Breast epithelium (tissue), 4 donors: ENCODE data around the gene MFAP2. TPM values are rescaled to one million over a fixed set of nuclear protein-coding genes. Genes with fewer than 3 reads are reported as not detected.

Source experiments
- DNase-seq, 2 donors: peaks; one replicate each; pipeline ENCODE4 v3.0.0-alpha.2; 2019; ENCODE audit warnings: low spot score in 2 of 2
- H3K27ac ChIP-seq, 2 donors: fragments of 200-600 bp; sonication (generic) in 1 of 2; one replicate each; pipeline ENCODE4 v1.5.1; 2016 to 2019; ENCODE audit warnings: mild to moderate bottlenecking in 1 of 2
- H3K27me3 ChIP-seq, 2 donors: fragments of 200-600 bp; sonication (generic) in 1 of 2; one replicate each; pipeline versions ENCODE4 v1.5.1 to v1.6.0; 2017 to 2019; ENCODE audit warnings: control low read depth in 1 of 2, mild to moderate bottlenecking in 1 of 2
- H3K36me3 ChIP-seq: fragments of 200-600 bp; one replicate; pipeline ENCODE4 v1.5.1; 2019
- H3K4me1 ChIP-seq, 2 donors: fragments of 200-600 bp; sonication (generic); one replicate each; pipeline ENCODE4 v1.5.1; 2016 to 2019; ENCODE audit warnings: control low read depth in 1 of 2
- H3K4me3 ChIP-seq, 3 donors: fragments of 200-600 bp; sonication (generic); 1 replicate in 2 of 3; 2 replicates in 1 of 3; pipeline ENCODE4 v1.5.1; 2016 to 2019; ENCODE audit warnings: mild to moderate bottlenecking in 3 of 3, moderate library complexity in 2 of 3
- H3K9me3 ChIP-seq, 2 donors: fragments of 200-600 bp; sonication (generic) in 1 of 2; one replicate each; pipeline ENCODE4 v1.5.1; 2016 to 2019; ENCODE audit warnings: control low read depth in 1 of 2
- CTCF ChIP-seq, 3 donors: fragments of 450-650 bp; IDR thresholded peaks; one replicate each; pipeline ENCODE4 v1.5.1; 2016 to 2017; ENCODE audit warnings: antibody characterized with exemption in 3 of 3, mild to moderate bottlenecking in 3 of 3, moderate library complexity in 3 of 3
- POLR2A ChIP-seq: fragments of 450-650 bp; IDR thresholded peaks from one replicate; pipeline ENCODE4 v1.6.1; 2016; ENCODE audit warnings: antibody characterized with exemption, mild to moderate bottlenecking, moderate library complexity
- POLR2AphosphoS5 ChIP-seq, 3 donors: sonication (generic); formaldehyde crosslinking; IDR thresholded peaks; one replicate each; pipeline ENCODE4 v1.6.1; 2017; ENCODE audit warnings: antibody characterized with exemption in 3 of 3
- intact Hi-C: fragments of 100-400 bp; cut with DNase I; formaldehyde crosslinking; loops from one replicate; pipeline ENCODE4 v1.15.1; 2023; ENCODE audit warnings: low total_unique reads
- total RNA-seq, 3 donors: library from RNA; depleted of rRNA; stranded (reverse); fragments of >200 nt; gene quantifications; one replicate each; pipeline ENCODE4 v1.1.0, GENCODE V29; 2016

The MFAP2 gene
- total RNA-seq, 3 donors from 2014 or later: 4.5 to 40.2 (median 10.8) TPM

- intact Hi-C loops: no loop called here
- no peak for DNase-seq
- Histone ChIP-seq H3K4me3 (no peak overlapping the region), H3K9me3 (no peaks in the 10 kb centered on the region), H3K36me3 (peaks cover 6% of the 10 kb centered on the region), H3K27ac (no peak overlapping the region), H3K27me3 (no peaks in the 10 kb centered on the region), H3K4me1 (peaks cover 0 to under 1% of the 10 kb centered on the region in 2 donors)
- TF ChIP-seq POLR2AphosphoS5 (IDR thresholded peaks at IDR 0.05): no peak
- no peak for TF ChIP-seq CTCF (IDR thresholded peaks at IDR 0.05)
- no peak for TF ChIP-seq POLR2A
Observed at GRCh38 chr1:17018849-17019248, 38.4 kb upstream of the MFAP2 start.

- H3K36me3 ChIP-seq: peaks cover 6% of the 10 kb centered on the region
- DNase-seq: peak in 1 of 2 donors; percentile 19
- H3K9me3 ChIP-seq: no peaks in the 10 kb centered on the region
- H3K27ac ChIP-seq: no peak overlapping the region
- peaks cover 0 to 8% of the 10 kb centered on the region in 2 donors for H3K4me1 ChIP-seq
- TF ChIP-seq POLR2A (no peak), CTCF (IDR thresholded peaks at IDR 0.05) (no peak), POLR2AphosphoS5 (IDR thresholded peaks at IDR 0.05) (no peak)
- H3K4me3 ChIP-seq: no peak overlapping the region
- intact Hi-C loops: no loop called here
- H3K27me3 ChIP-seq: no peaks in the 10 kb centered on the region
Observed at GRCh38 chr1:17017435-17017834, 37.0 kb upstream of the MFAP2 start.

GRCh38 chr1:17016317-17016661 lies 35.9 kb upstream of the MFAP2 start:
- no peak for DNase-seq
- no peak overlapping the region for H3K27ac ChIP-seq

GRCh38 chr1:17014671-17015567 lies 34.5 kb upstream of the MFAP2 start:
- intact Hi-C loops: no loop called here
- no peaks in the 10 kb centered on the region for H3K9me3 ChIP-seq

More at GRCh38 chr1:17016317-17016661, 35.9 kb upstream of the MFAP2 start:
- H3K4me3 ChIP-seq: no peak overlapping the region
- H3K4me1 ChIP-seq: peaks cover 4 to 8% of the 10 kb centered on the region in 2 donors
- no peaks in the 10 kb centered on the region for H3K9me3 ChIP-seq
- intact Hi-C loops: no loop called here
- no peak for TF ChIP-seq CTCF (IDR thresholded peaks at IDR 0.05)
- no peak for TF ChIP-seq POLR2AphosphoS5 (IDR thresholded peaks at IDR 0.05)
- TF ChIP-seq POLR2A: no peak
- H3K36me3 ChIP-seq: peaks cover 6% of the 10 kb centered on the region
- H3K27me3 ChIP-seq: no peaks in the 10 kb centered on the region

More at GRCh38 chr1:17014671-17015567, 34.5 kb upstream of the MFAP2 start:
- H3K36me3 ChIP-seq: peaks cover 6% of the 10 kb centered on the region
- TF ChIP-seq POLR2AphosphoS5 (IDR thresholded peaks at IDR 0.05): no peak
- TF ChIP-seq POLR2A: no peak
- TF ChIP-seq CTCF (IDR thresholded peaks at IDR 0.05): no peak
- H3K4me3 ChIP-seq: no peak overlapping the region
- no peaks in the 10 kb centered on the region for H3K27me3 ChIP-seq
- DNase-seq: no peak
- H3K4me1 ChIP-seq: peaks cover 12 to 20% of the 10 kb centered on the region in 2 donors
- H3K27ac ChIP-seq: no peak overlapping the region
